HEK293 (cell line): ENCODE results near the gene HEXIM1.
"Not testable (repeated sequence)": the region's sequence is repeated elsewhere in the genome, so short reads cannot be mapped to it uniquely, and the experiment has no call there.

ENCODE experiments used
- REPIN1 ChIP-seq: fragments of 450-650 bp; formaldehyde crosslinking; IDR thresholded peaks from 2 replicates; pipeline ENCODE4 v1.5.1; 2017; ENCODE audit warnings: missing biosample characterization, missing genetic modification characterization, low read depth
- ZBTB17 ChIP-seq: fragments of 450-650 bp; formaldehyde crosslinking; IDR thresholded peaks from 2 replicates; pipeline ENCODE4 v1.5.1; 2016; ENCODE audit warnings: missing biosample characterization, missing genetic modification characterization

GRCh38 chr17:45124797-45125122, 23.5 kb upstream of the HEXIM1 start:
- not testable (repeated sequence) for TF ChIP-seq ZBTB17, REPIN1 (tag by site-specific recombination)
